22Rv1 (cell line): ENCODE data around the gene ANKRD6.

Source experiments
- ZFX ChIP-seq: fragments of 450-650 bp; IDR thresholded peaks from 2 replicates; pipeline ENCODE4 v1.6.1; 2017; ENCODE audit warnings: antibody characterized with exemption, borderline replicate concordance
- TF ChIP-seq, protein P1 (sequence below): fragments of 450-650 bp; IDR thresholded peaks from 2 replicates; pipeline ENCODE4 v1.5.1; 2017; ENCODE audit warnings: mild to moderate bottlenecking

DNA sequence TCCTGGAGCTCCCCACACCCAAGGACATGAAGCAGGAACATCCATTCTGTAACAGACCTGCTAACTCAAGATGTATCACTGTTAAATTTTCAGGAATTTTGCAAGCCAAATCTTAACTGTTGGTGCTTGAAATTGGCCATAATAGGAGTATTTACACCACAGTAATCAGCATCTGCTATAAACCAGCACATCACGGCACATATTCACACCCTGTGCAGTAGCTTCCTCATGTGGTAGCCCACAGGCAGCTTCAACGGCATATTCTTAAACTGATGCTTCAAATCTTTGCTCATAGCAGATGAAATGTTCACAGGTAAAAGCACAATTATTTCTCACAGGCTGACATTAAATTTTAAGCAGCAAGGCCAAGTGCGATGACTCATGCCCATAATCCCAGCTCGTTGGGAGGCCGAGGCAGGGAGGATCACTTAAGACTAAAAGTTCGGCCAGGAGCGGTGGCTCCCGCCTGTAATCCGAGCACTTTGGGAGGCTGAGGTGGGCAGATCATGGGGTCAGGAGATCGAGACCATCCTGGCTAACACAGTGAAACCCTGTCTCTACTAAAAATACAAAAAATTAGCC lies 249.1 kb downstream of the ANKRD6 start:
- TF ChIP-seq, protein P1, sequence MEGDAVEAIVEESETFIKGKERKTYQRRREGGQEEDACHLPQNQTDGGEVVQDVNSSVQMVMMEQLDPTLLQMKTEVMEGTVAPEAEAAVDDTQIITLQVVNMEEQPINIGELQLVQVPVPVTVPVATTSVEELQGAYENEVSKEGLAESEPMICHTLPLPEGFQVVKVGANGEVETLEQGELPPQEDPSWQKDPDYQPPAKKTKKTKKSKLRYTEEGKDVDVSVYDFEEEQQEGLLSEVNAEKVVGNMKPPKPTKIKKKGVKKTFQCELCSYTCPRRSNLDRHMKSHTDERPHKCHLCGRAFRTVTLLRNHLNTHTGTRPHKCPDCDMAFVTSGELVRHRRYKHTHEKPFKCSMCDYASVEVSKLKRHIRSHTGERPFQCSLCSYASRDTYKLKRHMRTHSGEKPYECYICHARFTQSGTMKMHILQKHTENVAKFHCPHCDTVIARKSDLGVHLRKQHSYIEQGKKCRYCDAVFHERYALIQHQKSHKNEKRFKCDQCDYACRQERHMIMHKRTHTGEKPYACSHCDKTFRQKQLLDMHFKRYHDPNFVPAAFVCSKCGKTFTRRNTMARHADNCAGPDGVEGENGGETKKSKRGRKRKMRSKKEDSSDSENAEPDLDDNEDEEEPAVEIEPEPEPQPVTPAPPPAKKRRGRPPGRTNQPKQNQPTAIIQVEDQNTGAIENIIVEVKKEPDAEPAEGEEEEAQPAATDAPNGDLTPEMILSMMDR, result no peak
- TF ChIP-seq ZFX, result no peak
